Large intestine (tissue), 3 donors: ENCODE data around the gene MSLN. TPM values are rescaled to one million over a fixed set of nuclear protein-coding genes. Genes with fewer than 3 reads are reported as not detected.

Source experiments
- DNase-seq, 2 donors: peaks; one replicate each; pipeline versions ENCODE4 v3.0.0 to v3.0.0-alpha.2; 2013
- H3K27ac ChIP-seq: one replicate; pipeline ENCODE4 v1.5.1; 2013; ENCODE audit warnings: low read length
- H3K27me3 ChIP-seq: 2 replicates; pipeline ENCODE4 v1.6.1; 2013; ENCODE audit warnings: low read length; ENCODE audit not compliant: control insufficient read depth, insufficient read depth
- H3K36me3 ChIP-seq: 2 replicates; pipeline ENCODE4 v1.6.1; 2013; ENCODE audit warnings: low read length; ENCODE audit not compliant: control insufficient read depth, insufficient read depth
- H3K4me1 ChIP-seq: one replicate; pipeline ENCODE4 v1.6.1; 2013; ENCODE audit warnings: low read length; ENCODE audit not compliant: control insufficient read depth, insufficient read depth
- H3K4me3 ChIP-seq: one replicate; pipeline ENCODE4 v1.5.1; 2013; ENCODE audit warnings: low read length
- H3K9me3 ChIP-seq: one replicate; pipeline ENCODE4 v1.6.1; 2013; ENCODE audit warnings: mild to moderate bottlenecking, low read depth, low read length, moderate library complexity; ENCODE audit not compliant: control insufficient read depth
- WGBS: methylation state at CpG from one replicate; pipeline ENCODE4 v1.1.5; 2013; ENCODE audit warnings: low lambda C conversion rate; ENCODE audit not compliant: insufficient coverage; 5-methylcytosine and 5-hydroxymethylcytosine counted together
- polyA plus RNA-seq: library from polyadenylated mRNA; unstranded; fragments of 120-200 nt; gene quantifications from one replicate; pipeline ENCODE4 v1.2.1, GENCODE V29; 2013

The MSLN gene
- polyA plus RNA-seq, 1 donor: 62.0 TPM

DNA sequence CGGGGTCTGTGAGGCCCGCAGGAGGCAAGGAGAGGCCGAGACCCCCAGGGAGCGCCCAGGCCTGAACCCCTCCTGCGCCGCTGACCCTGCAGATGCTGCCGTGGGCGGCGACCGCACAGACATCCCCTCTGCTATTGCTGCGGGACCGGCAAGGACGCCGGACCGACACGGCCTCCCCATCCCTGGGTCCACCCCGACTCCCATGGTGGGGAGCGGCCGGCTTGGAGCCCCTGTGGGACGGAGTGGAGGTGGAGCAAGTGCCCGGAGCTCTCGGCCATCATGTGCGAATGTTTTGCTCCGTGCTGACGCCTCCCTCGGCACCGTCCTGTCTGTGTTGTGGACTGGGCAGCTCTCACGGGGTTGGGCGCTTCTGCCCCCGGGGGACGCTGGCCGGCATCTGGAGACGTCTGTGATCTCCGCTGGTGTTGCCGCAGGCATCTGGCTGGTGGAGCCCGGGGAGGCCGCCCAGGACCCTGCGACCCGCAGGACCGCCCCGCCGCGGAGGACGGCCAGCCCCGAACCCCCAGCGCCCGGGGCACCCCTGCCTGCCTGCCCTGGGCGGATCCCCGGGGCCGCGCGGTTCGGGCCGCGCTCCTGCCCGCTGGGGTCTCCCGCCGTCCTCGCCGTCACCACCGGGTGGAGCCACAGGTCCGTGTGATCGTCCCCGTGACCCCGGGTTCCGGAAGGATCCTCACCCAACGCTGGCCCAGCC lies 52.8 kb downstream of the MSLN start:
- H3K4me3 ChIP-seq: no peak overlapping the region

DNA sequence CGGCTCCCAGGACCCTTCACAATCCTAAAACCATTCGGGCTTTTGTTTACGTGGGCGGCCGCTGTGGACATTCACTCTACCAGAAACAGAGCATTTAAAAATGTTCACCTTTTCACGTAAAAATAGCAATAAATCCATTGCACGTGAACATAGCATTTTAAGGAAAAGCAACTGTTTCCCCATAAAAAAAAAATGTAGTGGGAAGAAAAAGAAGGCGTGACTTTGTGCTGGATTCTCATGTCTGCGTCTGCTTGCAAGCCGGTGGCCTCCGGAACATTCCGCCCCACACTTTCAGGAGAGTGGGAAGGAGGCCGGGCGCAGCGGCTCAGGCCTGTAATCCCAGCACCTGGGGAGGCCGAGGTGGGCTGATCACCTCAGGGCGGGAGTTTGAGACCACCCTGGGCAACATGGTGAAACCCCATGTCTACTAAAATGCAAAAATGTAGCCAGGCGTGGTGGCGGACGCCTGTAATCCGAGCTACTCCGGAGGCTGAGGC lies 53.4 kb downstream of the MSLN start:
- Histone ChIP-seq H3K36me3 (no peaks in the 10 kb centered on the region), H3K27me3 (peaks cover 61% of the 10 kb centered on the region), H3K4me1 (no peaks in the 10 kb centered on the region), H3K9me3 (peaks cover 14% of the 10 kb centered on the region), H3K4me3 (no peak overlapping the region), H3K27ac (no peak overlapping the region)
- no peak for DNase-seq
- WGBS: 98% methylated on average over 5 of the region's 22 CpGs

More for the DNA sequence above, 52.8 kb downstream of the MSLN start:
- no CpG with 5 or more reads among the region's 67 CpGs for WGBS
- Histone ChIP-seq H3K9me3 (peaks cover 14% of the 10 kb centered on the region), H3K4me1 (no peaks in the 10 kb centered on the region), H3K36me3 (no peaks in the 10 kb centered on the region), H3K27me3 (peaks cover 57% of the 10 kb centered on the region), H3K27ac (no peak overlapping the region)
- DNase-seq: no peak

DNA sequence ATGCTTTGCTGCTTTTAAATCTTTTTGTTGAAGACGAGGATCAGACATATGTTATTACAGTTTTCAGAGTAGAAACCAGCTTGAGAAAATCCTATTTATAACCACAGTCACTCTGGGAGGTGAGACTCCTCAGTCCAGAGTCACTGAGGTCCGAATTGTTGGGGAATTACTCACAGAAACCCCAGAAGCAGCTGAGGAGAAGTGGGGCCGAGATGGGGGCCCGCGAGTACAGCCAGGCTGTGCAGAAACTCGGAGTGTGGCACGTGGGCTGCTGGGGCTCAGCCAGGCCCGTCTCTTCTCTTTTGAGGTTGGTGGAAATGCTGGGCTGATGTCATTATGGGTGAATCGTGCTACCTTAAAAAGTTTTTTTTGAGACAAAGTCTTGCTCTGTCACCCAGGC lies 54.4 kb downstream of the MSLN start:
- Histone ChIP-seq H3K27me3 (peaks cover 64% of the 10 kb centered on the region), H3K4me3 (no peak overlapping the region), H3K4me1 (no peaks in the 10 kb centered on the region), H3K36me3 (no peaks in the 10 kb centered on the region), H3K27ac (no peak overlapping the region), H3K9me3 (peaks cover 14% of the 10 kb centered on the region)
- no peak for DNase-seq
- WGBS: no CpG with 5 or more reads among the region's 9 CpGs

DNA sequence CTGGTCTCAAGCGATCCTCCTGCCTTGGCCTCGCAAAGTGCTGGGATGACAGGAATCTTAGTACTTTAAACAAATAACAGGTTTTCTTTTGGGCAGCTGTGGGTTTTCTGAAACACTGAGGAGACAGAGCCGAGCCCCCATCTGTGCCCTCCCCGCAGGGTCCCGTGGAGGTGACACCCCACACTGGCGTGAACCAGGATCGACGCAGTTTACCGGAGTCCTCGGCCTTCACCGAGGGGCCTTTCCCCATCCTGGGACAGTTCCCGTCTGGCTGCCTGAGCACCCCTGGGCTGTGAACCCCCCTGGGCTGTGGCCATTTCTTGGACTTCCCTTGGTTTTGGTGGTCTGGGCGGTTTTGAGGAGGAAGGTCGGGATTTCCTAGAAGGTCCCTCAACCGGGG lies 55.3 kb downstream of the MSLN start:
- no peaks in the 10 kb centered on the region for H3K36me3 ChIP-seq
- H3K9me3 ChIP-seq: peaks cover 14% of the 10 kb centered on the region
- no peak for DNase-seq
- H3K4me1 ChIP-seq: no peaks in the 10 kb centered on the region
- no peak overlapping the region for H3K27ac ChIP-seq
- no peak overlapping the region for H3K4me3 ChIP-seq
- 100% methylated on average over 1 of the region's 15 CpGs for WGBS
- peaks cover 64% of the 10 kb centered on the region for H3K27me3 ChIP-seq

DNA sequence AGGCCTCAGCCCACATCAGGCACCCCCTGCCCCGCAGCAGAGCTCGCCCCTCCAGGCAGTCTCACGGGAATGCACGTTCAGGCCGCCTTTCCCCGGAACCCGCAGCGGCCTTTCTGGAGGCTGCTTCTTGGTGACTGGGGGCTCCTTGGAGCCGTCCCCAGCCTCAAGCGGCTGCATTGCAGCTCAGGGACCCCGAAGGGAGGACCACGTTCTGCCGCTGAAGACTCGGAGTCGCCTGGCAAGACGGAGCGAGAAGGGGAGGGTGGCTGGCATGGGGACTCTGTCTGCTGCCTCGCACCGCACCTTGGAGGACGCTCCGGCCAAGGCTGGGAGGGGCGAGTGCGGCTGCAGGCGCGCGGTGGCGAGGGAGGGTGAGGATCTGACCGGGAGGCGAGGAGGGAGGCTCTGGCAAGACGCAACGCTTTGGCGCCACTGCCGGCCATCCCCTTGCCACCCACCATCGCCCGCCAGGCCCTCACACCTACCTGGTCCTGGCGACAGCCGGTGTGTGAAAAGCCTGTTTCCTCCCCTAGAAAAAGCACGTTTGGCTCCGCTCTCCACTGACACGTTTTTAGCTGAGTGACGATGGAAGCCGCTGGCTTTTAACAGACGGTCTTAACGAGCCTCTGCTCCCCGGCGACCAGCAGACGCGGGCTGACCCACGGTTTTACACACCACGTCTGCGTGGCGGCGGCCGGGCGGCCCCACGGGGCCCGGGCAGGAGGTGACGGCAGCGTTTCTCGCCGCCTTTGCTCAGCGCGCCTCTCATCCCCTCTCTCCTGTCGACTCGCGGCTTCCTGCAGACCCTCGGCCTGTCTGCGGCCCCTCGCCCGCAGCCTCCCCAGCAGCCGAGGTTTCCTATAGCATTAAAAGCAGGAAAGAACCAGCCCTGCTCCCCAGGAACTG lies 56.7 kb downstream of the MSLN start:
- WGBS: no CpG with 5 or more reads among the region's 71 CpGs
- peaks cover 58% of the 10 kb centered on the region for H3K27me3 ChIP-seq

DNA sequence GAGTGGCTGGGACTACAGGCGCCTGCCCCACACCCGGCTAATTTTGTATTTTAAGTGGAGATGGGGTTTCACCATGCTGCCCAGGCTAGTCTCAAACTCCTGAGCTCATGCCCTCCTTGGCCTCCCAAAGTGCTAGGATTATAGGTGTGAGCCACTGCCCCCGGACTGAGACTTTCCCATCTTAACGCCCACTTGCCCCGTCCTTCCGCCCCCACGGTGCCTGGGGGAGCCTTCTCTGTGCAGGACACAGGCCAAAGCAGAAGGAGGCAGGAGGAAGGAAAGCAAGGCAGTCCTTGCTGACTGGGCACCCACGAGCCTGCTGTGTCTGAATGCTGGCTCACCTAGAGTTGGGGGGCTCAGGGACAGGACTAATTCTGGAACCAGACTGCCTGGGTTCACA lies 57.6 kb downstream of the MSLN start:
- H3K27me3 ChIP-seq: peaks cover 50% of the 10 kb centered on the region
- no CpG with 5 or more reads among the region's 8 CpGs for WGBS
- H3K27ac ChIP-seq: no peak overlapping the region
- no peak overlapping the region for H3K4me3 ChIP-seq
- no peak for DNase-seq
- H3K36me3 ChIP-seq: no peaks in the 10 kb centered on the region
- no peaks in the 10 kb centered on the region for H3K4me1 ChIP-seq
- peaks cover 7% of the 10 kb centered on the region for H3K9me3 ChIP-seq

More for the DNA sequence above, 56.7 kb downstream of the MSLN start:
- Histone ChIP-seq H3K36me3 (no peaks in the 10 kb centered on the region), H3K4me3 (no peak overlapping the region), H3K4me1 (no peaks in the 10 kb centered on the region), H3K27ac (no peak overlapping the region), H3K9me3 (peaks cover 10% of the 10 kb centered on the region)
- no peak for DNase-seq

Other genes with a start within 250 kb of the MSLN start
- gene CAPN15, start 233.0 kb upstream of the MSLN start, polyA plus RNA-seq: 45.6 TPM
- gene PRR35, start 200.3 kb upstream of the MSLN start, polyA plus RNA-seq: not detected
- 2.0 TPM for gene NHLRC4, start 193.7 kb upstream of the MSLN start, polyA plus RNA-seq
- 23.6 TPM for gene PIGQ, start 190.8 kb upstream of the MSLN start, polyA plus RNA-seq
- 27.1 TPM for gene RAB40C, start 170.7 kb upstream of the MSLN start, polyA plus RNA-seq
- 1.6 TPM for gene WFIKKN1, start 129.7 kb upstream of the MSLN start, polyA plus RNA-seq
- 59.1 TPM for gene METTL26, start 124.4 kb upstream of the MSLN start, polyA plus RNA-seq
- 43.3 TPM for gene MCRIP2, start 118.9 kb upstream of the MSLN start, polyA plus RNA-seq
- gene WDR90, start 111.4 kb upstream of the MSLN start, polyA plus RNA-seq: 43.9 TPM
- gene RHOT2, start 92.6 kb upstream of the MSLN start, polyA plus RNA-seq: 105 TPM
- 2.6 TPM for gene RHBDL1, start 85.1 kb upstream of the MSLN start, polyA plus RNA-seq
- gene STUB1, start 80.3 kb upstream of the MSLN start, polyA plus RNA-seq: 65.9 TPM
- 38.9 TPM for gene JMJD8, start 76.4 kb upstream of the MSLN start, polyA plus RNA-seq
- 10.5 TPM for gene WDR24, start 70.3 kb upstream of the MSLN start, polyA plus RNA-seq
- gene FBXL16, start 54.9 kb upstream of the MSLN start, polyA plus RNA-seq: 3.8 TPM
- 18.9 TPM for gene METRN, start 45.6 kb upstream of the MSLN start, polyA plus RNA-seq
- 23.0 TPM for gene ANTKMT, start 39.6 kb upstream of the MSLN start, polyA plus RNA-seq
- gene CCDC78, start 34.3 kb upstream of the MSLN start, polyA plus RNA-seq: 1.9 TPM
- gene HAGHL, start 33.6 kb upstream of the MSLN start, polyA plus RNA-seq: 9.1 TPM
- 31.3 TPM for gene CIAO3, start 19.7 kb upstream of the MSLN start, polyA plus RNA-seq
- 18.0 TPM for gene RPUSD1, start 27.6 kb downstream of the MSLN start, polyA plus RNA-seq
- 19.1 TPM for gene CHTF18, start 27.9 kb downstream of the MSLN start, polyA plus RNA-seq
- gene GNG13, start 40.0 kb downstream of the MSLN start, polyA plus RNA-seq: 0.81 TPM
- gene LMF1, start 210.2 kb downstream of the MSLN start, polyA plus RNA-seq: 17.2 TPM
- 3.7 TPM for gene SOX8, start 221.0 kb downstream of the MSLN start, polyA plus RNA-seq